H1 (cell line): Measurements from ENCODE around the gene HMGCL. TPM values are rescaled to one million over a fixed set of nuclear protein-coding genes. Genes with fewer than 3 reads are reported as not detected.

ENCODE experiments used
- CTCF ChIA-PET: fragments of 300-600 bp; sonication (Branson Sonifier 250); formaldehyde crosslinking; loops from one replicate; lab custom pipeline; 2021; ENCODE audit not compliant: partially characterized antibody; lab: Charles Lee
- POLR2A ChIA-PET: fragments of 300-600 bp; sonication (Branson Sonifier 250); formaldehyde crosslinking; loops from one replicate; lab custom pipeline; 2021; ENCODE audit warnings: inconsistent platforms; ENCODE audit not compliant: partially characterized antibody; lab: Charles Lee
- DNase-seq, 2 experiments: peaks; one replicate each; pipeline versions ENCODE4 v3.0.0 to v3.0.0-alpha.2; 2010 to 2022; ENCODE audit warnings: low spot score in 2 of 2, low read depth in 1 of 2, mixed read lengths in 1 of 2
- FAIRE-seq: peaks from 2 replicates; lab custom pipeline; 2011; peaks lifted over from hg19 to GRCh38; lab: Jason Lieb, UNC
- H2AFZ ChIP-seq: 2 replicates; pipeline ENCODE4 v1.8.1; 2012; ENCODE audit warnings: low read length, inconsistent platforms
- H2AK5ac ChIP-seq: 2 replicates; pipeline ENCODE4 v1.6.1; 2013; ENCODE audit warnings: low read depth, low read length
- H2BK120ac ChIP-seq: replicated peaks from 2 replicates; pipeline ENCODE3; 2013; ENCODE audit warnings: low read depth, low read length, inconsistent platforms
- H2BK12ac ChIP-seq: 2 replicates; pipeline ENCODE4 v1.6.1; 2013; ENCODE audit warnings: low read depth, low read length
- H2BK15ac ChIP-seq: 2 replicates; pipeline ENCODE4 v1.6.1; 2013; ENCODE audit warnings: low read length
- H2BK20ac ChIP-seq: 2 replicates; pipeline ENCODE4 v1.6.1; 2013; ENCODE audit warnings: low read length
- H2BK5ac ChIP-seq: 2 replicates; pipeline ENCODE4 v1.6.1; 2013; ENCODE audit warnings: low read depth, low read length
- H3K14ac ChIP-seq: 2 replicates; pipeline ENCODE4 v1.6.1; 2013; ENCODE audit warnings: inconsistent platforms; ENCODE audit not compliant: insufficient read length
- H3K18ac ChIP-seq: 2 replicates; pipeline ENCODE4 v1.6.1; 2013; ENCODE audit warnings: low read length; ENCODE audit errors: extremely low read depth
- H3K23ac ChIP-seq: 2 replicates; pipeline ENCODE4 v1.6.1; 2013; ENCODE audit warnings: inconsistent platforms; ENCODE audit not compliant: insufficient read length
- H3K23me2 ChIP-seq: 2 replicates; pipeline ENCODE4 v1.6.1; 2013; ENCODE audit warnings: low read depth, low read length
- H3K27ac ChIP-seq: 2 replicates; pipeline ENCODE4 v1.6.1; 2011; ENCODE audit warnings: low read depth, low read length, inconsistent platforms
- H3K27me3 ChIP-seq, 4 experiments: replicated peaks in 1 of 4; 1 replicate in 1 of 4; 2 replicates in 3 of 4; pipeline versions ENCODE4 v1.6.1 to v1.8.1; 2011 to 2013; ENCODE audit warnings: low read length in 3 of 4, mild to moderate bottlenecking in 3 of 4, inconsistent platforms in 2 of 4, mixed read lengths in 2 of 4, moderate library complexity in 1 of 4; ENCODE audit not compliant: control insufficient read depth in 3 of 4, insufficient read depth in 3 of 4; ENCODE audit errors: extremely low read depth in 1 of 4
- H3K36me3 ChIP-seq, 4 experiments: 2 replicates each; pipeline versions ENCODE4 v1.6.1 to v1.8.1; 2011 to 2013; ENCODE audit warnings: mild to moderate bottlenecking in 4 of 4, low read length in 3 of 4, moderate library complexity in 2 of 4, control low read depth in 1 of 4, inconsistent platforms in 1 of 4; ENCODE audit not compliant: insufficient read depth in 4 of 4, control insufficient read depth in 2 of 4
- H3K4ac ChIP-seq: replicated peaks from 2 replicates; pipeline ENCODE3; 2013; ENCODE audit warnings: low read length, low read depth, mixed read lengths, inconsistent platforms; ENCODE audit not compliant: insufficient read length
- H3K4me1 ChIP-seq, 4 experiments: replicated peaks in 1 of 4; 1 replicate in 1 of 4; 2 replicates in 3 of 4; pipeline versions ENCODE4 v1.6.1 to v1.8.1; 2011 to 2013; ENCODE audit warnings: low read length in 3 of 4, inconsistent platforms in 2 of 4, mixed read lengths in 1 of 4; ENCODE audit not compliant: insufficient read depth in 4 of 4, control insufficient read depth in 3 of 4
- H3K4me2 ChIP-seq, 2 experiments: 2 replicates each; pipeline versions ENCODE4 v1.6.1 to v1.8.1; 2011 to 2013; ENCODE audit warnings: low read depth in 2 of 2, low read length in 2 of 2, control low read depth in 1 of 2, inconsistent platforms in 1 of 2, mild to moderate bottlenecking in 1 of 2; ENCODE audit not compliant: insufficient read depth in 1 of 2
- H3K4me3 ChIP-seq, 4 experiments: fragments of 200-600, 300-600 bp in 1 of 4; sonication (generic), shearing (Covaris generic), sonication (Bioruptor Twin) in 1 of 4; 2 replicates each; pipeline versions ENCODE4 v1.5.1 to v1.8.1; 2011 to 2016; ENCODE audit warnings: low read length in 4 of 4, low read depth in 3 of 4, control low read depth in 2 of 4, inconsistent platforms in 2 of 4, mild to moderate bottlenecking in 2 of 4, mixed read lengths in 1 of 4, moderate library complexity in 1 of 4; ENCODE audit not compliant: insufficient read depth in 2 of 4; ENCODE audit errors: extremely low read depth in 1 of 4
- H3K56ac ChIP-seq: replicated peaks from 2 replicates; pipeline ENCODE3; 2013; ENCODE audit warnings: low read depth, mild to moderate bottlenecking, mixed read lengths, low read length, inconsistent platforms; ENCODE audit not compliant: insufficient read length
- H3K79me1 ChIP-seq: 2 replicates; pipeline ENCODE4 v1.6.1; 2013; ENCODE audit warnings: low read depth, low read length, control low read depth
- H3K79me2 ChIP-seq, 2 experiments: 2 replicates each; pipeline versions ENCODE4 v1.6.1 to v1.8.1; 2012 to 2013; ENCODE audit warnings: low read length in 2 of 2, mild to moderate bottlenecking in 2 of 2, inconsistent platforms in 1 of 2; ENCODE audit not compliant: insufficient read depth in 2 of 2, control insufficient read depth in 1 of 2
- H3K9ac ChIP-seq, 4 experiments: replicated peaks in 1 of 4; 1 replicate in 1 of 4; 2 replicates in 3 of 4; pipeline versions ENCODE4 v1.6.1 to v1.8.1; 2011 to 2013; ENCODE audit warnings: low read depth in 3 of 4, low read length in 3 of 4, control low read depth in 2 of 4, mild to moderate bottlenecking in 2 of 4, moderate library complexity in 2 of 4, inconsistent platforms in 1 of 4; ENCODE audit errors: extremely low read depth in 1 of 4
- H3K9me3 ChIP-seq, 2 experiments: 2 replicates each; pipeline versions ENCODE4 v1.6.1 to v1.8.1; 2012 to 2013; ENCODE audit warnings: mild to moderate bottlenecking in 2 of 2, moderate library complexity in 2 of 2, control low read depth in 1 of 2, inconsistent platforms in 1 of 2, low read depth in 1 of 2, low read length in 1 of 2, mixed read lengths in 1 of 2; ENCODE audit not compliant: insufficient read depth in 2 of 2
- H4K20me1 ChIP-seq, 2 experiments: replicated peaks in 1 of 2; 2 replicates each; pipeline versions ENCODE3 to v1.8.1; 2011 to 2013; ENCODE audit warnings: inconsistent platforms in 2 of 2, low read length in 2 of 2, mild to moderate bottlenecking in 1 of 2; ENCODE audit not compliant: insufficient read depth in 2 of 2, control insufficient read depth in 1 of 2
- H4K5ac ChIP-seq: 2 replicates; pipeline ENCODE4 v1.6.1; 2013; ENCODE audit warnings: low read length, low read depth, mixed read lengths, inconsistent platforms; ENCODE audit not compliant: insufficient read length
- H4K8ac ChIP-seq: 2 replicates; pipeline ENCODE4 v1.8.0; 2013; ENCODE audit warnings: mild to moderate bottlenecking, moderate library complexity, low read length, inconsistent platforms; ENCODE audit not compliant: insufficient read depth; ENCODE audit errors: extremely low read depth
- H4K91ac ChIP-seq: replicated peaks from 2 replicates; pipeline ENCODE3; 2013; ENCODE audit warnings: low read length, mixed read lengths, inconsistent platforms; ENCODE audit not compliant: insufficient read length
- ASH2L ChIP-seq: fragments of 200-600, 300-600 bp; sonication (generic); IDR thresholded peaks from one replicate; pipeline ENCODE4 v1.7.1; 2017; ENCODE audit warnings: low read length
- CBX8 ChIP-seq: fragments of 300-800, 300-1000 bp; sonication (generic); IDR thresholded peaks from 2 replicates; pipeline ENCODE4 v1.7.1; 2016; ENCODE audit warnings: low read depth, low read length, borderline replicate concordance
- CEBPB ChIP-seq: IDR thresholded peaks from 2 replicates; pipeline ENCODE4 v1.6.1; 2012; ENCODE audit warnings: low read depth, low read length
- CHD1 ChIP-seq: IDR thresholded peaks from 2 replicates; pipeline ENCODE4 v1.6.1; 2012; ENCODE audit warnings: low read depth, low read length, improper control_type of control experiment
- GTF2F1 ChIP-seq: IDR thresholded peaks from 2 replicates; pipeline ENCODE4 v1.6.1; 2012; ENCODE audit warnings: low read depth, low read length, improper control_type of control experiment, borderline replicate concordance
- HDAC2 ChIP-seq, 2 experiments: fragments of 300-600 bp in 1 of 2; sonication (generic) in 1 of 2; IDR thresholded peaks; 2 replicates each; pipeline ENCODE4 v1.6.1; 2011 to 2012; ENCODE audit warnings: low read depth in 2 of 2, low read length in 2 of 2, mild to moderate bottlenecking in 2 of 2, moderate library complexity in 2 of 2, borderline replicate concordance in 1 of 2, inconsistent platforms in 1 of 2
- NANOG ChIP-seq: IDR thresholded peaks from 2 replicates; pipeline ENCODE4 v1.6.1; 2011; ENCODE audit warnings: low read length, low read depth, mild to moderate bottlenecking, inconsistent platforms; ENCODE audit not compliant: insufficient read depth, poor library complexity, severe bottlenecking
- POLR2AphosphoS5 ChIP-seq: IDR thresholded peaks from 2 replicates; pipeline ENCODE4 v1.6.1; 2011; ENCODE audit warnings: low read depth, low read length
- RXRA ChIP-seq: IDR thresholded peaks from 2 replicates; pipeline ENCODE4 v1.6.1; 2011; ENCODE audit warnings: low read depth, mild to moderate bottlenecking, low read length, moderate library complexity; ENCODE audit not compliant: insufficient read depth
- SIN3A ChIP-seq, 2 experiments: IDR thresholded peaks in 1 of 2; conservative IDR thresholded peaks in 1 of 2; 2 replicates each; pipeline ENCODE4 v1.6.1; 2011 to 2012; ENCODE audit warnings: low read length in 2 of 2, improper control_type of control experiment in 1 of 2, low read depth in 1 of 2, mild to moderate bottlenecking in 1 of 2
- SUZ12 ChIP-seq: fragments of 200-600 bp; sonication (generic); IDR thresholded peaks from 2 replicates; pipeline ENCODE4 v1.6.1; 2012; ENCODE audit warnings: mild to moderate bottlenecking, inconsistent platforms, low read length, moderate library complexity, mixed read lengths
- TBP ChIP-seq: IDR thresholded peaks from 2 replicates; pipeline ENCODE4 v1.6.1; 2011; ENCODE audit warnings: low read depth, low read length, improper control_type of control experiment
- TCF12 ChIP-seq: IDR thresholded peaks from 2 replicates; pipeline ENCODE4 v1.6.1; 2011; ENCODE audit warnings: low read depth, mild to moderate bottlenecking, low read length
- WGBS, 2 experiments: shearing (Covaris generic) in 1 of 2; methylation state at CpG; one replicate each; pipeline versions ENCODE4 v1.1.6 to v1.1.7; 2013 to 2015; ENCODE audit warnings: low lambda C conversion rate in 2 of 2, mixed read lengths in 2 of 2, inconsistent platforms in 1 of 2, low coverage in 1 of 2, missing lambda C conversion rate in 1 of 2; ENCODE audit not compliant: insufficient replicate concordance in 2 of 2, insufficient coverage in 1 of 2, insufficient read length in 1 of 2; ENCODE audit errors: extremely low coverage in 1 of 2, missing lambda C conversion rate in 1 of 2; 5-methylcytosine and 5-hydroxymethylcytosine counted together
- polyA plus RNA-seq, 7 experiments: library from polyadenylated mRNA; depleted of rRNA in 3 of 7; stranded (reverse) in 5 of 7; unstranded in 2 of 7; fragments of >200 nt in 5 of 7; fragments of 200-250 nt in 2 of 7; gene quantifications; 1 replicate in 5 of 7; 2 replicates in 1 of 7; 4 replicates in 1 of 7; pipeline versions ENCODE4 v1.2.1 to v1.2.3, GENCODE V29; 2011 to 2013; ENCODE audit warnings: missing spikeins in 2 of 7, mixed read lengths in 2 of 7
- total RNA-seq: library from RNA; stranded (reverse); fragmentation: NEBNext Ultra II Directional; extraction: Animal tissue kit (Norgen Biotek cat#: 25700); gene quantifications from 2 replicates; pipeline ENCODE4 v1.2.1, GENCODE V29; 2021

HMGCL gene
- total and polyA plus RNA-seq, 2 of the 8 experiments (the other 6 are each of a cell fraction or from before 2014, with no cell fraction given), result 13.7 to 19.5 TPM

- no peak overlapping the region for H4K8ac ChIP-seq
- H3K56ac ChIP-seq, result no peak overlapping the region
- no peak overlapping the region for H3K18ac ChIP-seq
- no peaks in the 10 kb centered on the region; a peak in 1 of 7 replicates for H3K27me3 ChIP-seq
- WGBS, 2 experiments, result 20% methylated on average over 19 of the region's 19 CpGs; no CpG with 5 or more reads in 1 of the 2 experiments
- no peak overlapping the region for H2AFZ ChIP-seq
- POLR2A ChIA-PET, result interaction anchor here (0.8 to 16.2 kb wide), 9 partner anchors 10 to 158 kb away, joined by 3 to 192 read pairs (median 6); partner anchors contain the start of genes HMGCL, LYPLA2, PITHD1 and PNRC2
- H4K91ac ChIP-seq, result no peak overlapping the region
- H3K4me3 ChIP-seq, result peak overlapping the region; percentile 57 to 81 (median 70)
- H3K4me1 ChIP-seq, result peaks cover 0 to 12% (median 9%) of the 10 kb centered on the region in 4 experiments; a peak in 5 of 7 replicates
- no peaks in the 10 kb centered on the region for H3K9me3 ChIP-seq
- DNase-seq, result no peak
- H3K4me2 ChIP-seq, result peak overlapping the region; percentile 89 to 95
- FAIRE-seq, result no peak
- H3K9ac ChIP-seq, result no peak overlapping the region
- no peak overlapping the region for H4K5ac ChIP-seq
- no peak overlapping the region for H3K14ac ChIP-seq
- H2BK15ac ChIP-seq, result no peak overlapping the region
- H3K23ac ChIP-seq, result no peak overlapping the region
- H2AK5ac ChIP-seq, result no peak overlapping the region
- no peaks in the 10 kb centered on the region for H3K79me2 ChIP-seq
- no peak overlapping the region for H3K27ac ChIP-seq
- H2BK5ac ChIP-seq, result no peak overlapping the region
- peaks cover 16% of the 10 kb centered on the region for H3K23me2 ChIP-seq
- H4K20me1 ChIP-seq, result peaks cover 2 to 4% of the 10 kb centered on the region in 2 experiments
- CTCF ChIA-PET, result interaction anchor here (0.6 to 5.3 kb wide), 11 partner anchors 9 to 1694 kb away, joined by 3 to 66 read pairs (median 4); partner anchors contain the start of gene PITHD1
- no peak overlapping the region for H2BK120ac ChIP-seq
- H3K4ac ChIP-seq, result no peak overlapping the region
- peaks cover 6 to 15% (median 10%) of the 10 kb centered on the region in 4 experiments; a peak in 5 of 8 replicates for H3K36me3 ChIP-seq
- no peaks in the 10 kb centered on the region for H3K79me1 ChIP-seq
- no peak overlapping the region for H2BK20ac ChIP-seq
- no peak overlapping the region for H2BK12ac ChIP-seq
- no peak for TF ChIP-seq SUZ12
- TF ChIP-seq GTF2F1, result no peak
- no peak for TF ChIP-seq RXRA
- TF ChIP-seq CEBPB, result peak; percentile 81
- no peak for TF ChIP-seq CHD1
- TF ChIP-seq CBX8, result no peak
- no peak for TF ChIP-seq NANOG
- 0 out of 4 replicates have a peak, but pooled peaks of 1 of the 2 experiments have one; percentile 11 for TF ChIP-seq SIN3A (conservative IDR thresholded peaks at IDR 0.05 in 1 of 2, IDR thresholded peaks at IDR 0.05 in 1 of 2; ENCODE audit: low read depth in 1 of 2, low read length in 2 of 2)
- TF ChIP-seq ASH2L, result no peak
- TF ChIP-seq TCF12, result no peak
- TF ChIP-seq POLR2AphosphoS5, result no peak
- TF ChIP-seq TBP, result no peak
- 0 out of 4 replicates have a peak, but pooled peaks of 1 of the 2 experiments have one; percentile 0 for TF ChIP-seq HDAC2 (IDR thresholded peaks at IDR 0.05; ENCODE audit: borderline replicate concordance in 1 of 2, low read depth in 2 of 2, low read length in 2 of 2)
Observed at GRCh38 chr1:23801338-23801748, 23.9 kb downstream of the HMGCL start.
